ENCODE measurements around the gene CNTLN.

DNA sequence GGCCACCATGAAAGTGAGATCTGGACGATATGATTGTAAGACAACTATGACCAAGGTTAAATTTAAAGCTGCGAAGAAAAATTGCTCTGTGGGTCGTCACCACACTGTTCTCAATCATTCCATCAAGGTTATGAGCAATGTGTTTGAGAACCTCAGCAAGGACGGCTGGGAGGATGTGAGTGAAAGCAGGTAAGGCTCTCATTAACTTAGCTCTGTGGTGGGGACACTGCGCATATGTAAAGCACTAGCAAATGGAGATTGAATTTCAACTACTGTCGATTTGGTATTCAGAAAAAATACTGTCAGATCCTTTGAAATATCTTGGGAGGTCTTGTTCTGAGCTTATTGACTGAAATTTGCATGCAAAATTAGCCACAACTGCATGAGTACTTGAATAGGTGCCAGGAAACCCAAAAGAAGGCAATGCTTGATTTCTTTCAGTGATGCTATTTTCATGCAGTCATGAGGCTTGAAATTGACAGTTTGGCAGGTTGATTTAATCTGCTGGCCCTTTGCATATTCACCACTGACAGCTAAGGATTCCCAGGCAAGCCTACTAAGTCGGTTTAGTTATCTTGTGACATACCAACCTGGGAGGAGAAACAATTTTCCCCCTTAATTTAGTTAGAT is 260.2 kb downstream of the CNTLN start:
- TF ChIP-seq RBBP5 (IDR thresholded peaks at IDR 0.05; ENCODE audit: borderline replicate concordance, low read depth, low read length), result no peak
- TF ChIP-seq EZH2 (IDR thresholded peaks at IDR 0.05; ENCODE audit: low read depth, low read length, severe bottlenecking), result no peak
- no peak for TF ChIP-seq SP4 (IDR thresholded peaks at IDR 0.05; ENCODE audit: low read length)
- no peak for TF ChIP-seq POLR2AphosphoS5 (IDR thresholded peaks at IDR 0.05; ENCODE audit: low read depth, low read length)
- no peak for TF ChIP-seq SP1 (IDR thresholded peaks at IDR 0.05; ENCODE audit: low read depth, low read length)
- TF ChIP-seq, protein P1, sequence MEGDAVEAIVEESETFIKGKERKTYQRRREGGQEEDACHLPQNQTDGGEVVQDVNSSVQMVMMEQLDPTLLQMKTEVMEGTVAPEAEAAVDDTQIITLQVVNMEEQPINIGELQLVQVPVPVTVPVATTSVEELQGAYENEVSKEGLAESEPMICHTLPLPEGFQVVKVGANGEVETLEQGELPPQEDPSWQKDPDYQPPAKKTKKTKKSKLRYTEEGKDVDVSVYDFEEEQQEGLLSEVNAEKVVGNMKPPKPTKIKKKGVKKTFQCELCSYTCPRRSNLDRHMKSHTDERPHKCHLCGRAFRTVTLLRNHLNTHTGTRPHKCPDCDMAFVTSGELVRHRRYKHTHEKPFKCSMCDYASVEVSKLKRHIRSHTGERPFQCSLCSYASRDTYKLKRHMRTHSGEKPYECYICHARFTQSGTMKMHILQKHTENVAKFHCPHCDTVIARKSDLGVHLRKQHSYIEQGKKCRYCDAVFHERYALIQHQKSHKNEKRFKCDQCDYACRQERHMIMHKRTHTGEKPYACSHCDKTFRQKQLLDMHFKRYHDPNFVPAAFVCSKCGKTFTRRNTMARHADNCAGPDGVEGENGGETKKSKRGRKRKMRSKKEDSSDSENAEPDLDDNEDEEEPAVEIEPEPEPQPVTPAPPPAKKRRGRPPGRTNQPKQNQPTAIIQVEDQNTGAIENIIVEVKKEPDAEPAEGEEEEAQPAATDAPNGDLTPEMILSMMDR (IDR thresholded peaks at IDR 0.05; ENCODE audit: control extremely low read depth in 1 of 3, insufficient read depth in 1 of 3, low read depth in 1 of 3, low read length in 3 of 3), result no peak
